ENCODE measurements around the gene ING5.
"Not testable (repeated sequence)": the region's sequence is repeated elsewhere in the genome, so short reads cannot be mapped to it uniquely, and the experiment has no call there.

DNA sequence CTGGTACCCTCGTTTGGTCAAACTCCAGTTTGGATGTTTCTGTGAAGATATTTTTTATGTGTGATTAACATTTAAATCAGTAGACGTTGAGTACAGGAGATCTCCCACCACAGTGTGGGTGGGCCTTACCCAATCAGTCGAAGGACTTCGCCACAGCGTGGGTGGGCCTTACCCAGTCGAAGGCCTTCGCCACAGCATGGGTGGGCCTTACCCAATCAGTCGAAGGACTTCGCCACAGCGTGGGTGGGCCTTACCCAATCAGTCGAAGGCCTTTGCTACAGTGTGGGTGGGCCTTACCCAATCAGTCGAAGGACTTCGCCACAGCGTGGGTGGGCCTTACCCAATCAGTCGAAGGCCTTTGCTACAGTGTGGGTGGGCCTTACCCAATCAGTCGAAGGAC is 58.1 kb downstream of the ING5 start:
- not testable (repeated sequence) for TF ChIP-seq EZH2 (IDR thresholded peaks at IDR 0.05; ENCODE audit: low read length, unreplicated experiment)
- TF ChIP-seq, protein P1, sequence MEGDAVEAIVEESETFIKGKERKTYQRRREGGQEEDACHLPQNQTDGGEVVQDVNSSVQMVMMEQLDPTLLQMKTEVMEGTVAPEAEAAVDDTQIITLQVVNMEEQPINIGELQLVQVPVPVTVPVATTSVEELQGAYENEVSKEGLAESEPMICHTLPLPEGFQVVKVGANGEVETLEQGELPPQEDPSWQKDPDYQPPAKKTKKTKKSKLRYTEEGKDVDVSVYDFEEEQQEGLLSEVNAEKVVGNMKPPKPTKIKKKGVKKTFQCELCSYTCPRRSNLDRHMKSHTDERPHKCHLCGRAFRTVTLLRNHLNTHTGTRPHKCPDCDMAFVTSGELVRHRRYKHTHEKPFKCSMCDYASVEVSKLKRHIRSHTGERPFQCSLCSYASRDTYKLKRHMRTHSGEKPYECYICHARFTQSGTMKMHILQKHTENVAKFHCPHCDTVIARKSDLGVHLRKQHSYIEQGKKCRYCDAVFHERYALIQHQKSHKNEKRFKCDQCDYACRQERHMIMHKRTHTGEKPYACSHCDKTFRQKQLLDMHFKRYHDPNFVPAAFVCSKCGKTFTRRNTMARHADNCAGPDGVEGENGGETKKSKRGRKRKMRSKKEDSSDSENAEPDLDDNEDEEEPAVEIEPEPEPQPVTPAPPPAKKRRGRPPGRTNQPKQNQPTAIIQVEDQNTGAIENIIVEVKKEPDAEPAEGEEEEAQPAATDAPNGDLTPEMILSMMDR (conservative IDR thresholded peaks at IDR 0.05; ENCODE audit: low read depth, low read length) = not testable (repeated sequence)

Data from PC-3 (cell line).